Measurements from ENCODE around the gene POFUT1.
A peak's percentile ranks its signal among the peaks of the same experiment; 100 is the strongest.
"Not testable (repeated sequence)": the region's sequence is repeated elsewhere in the genome, so short reads cannot be mapped to it uniquely, and the experiment has no call there.

The POFUT1 gene

GRCh38 chr20:32189691-32190615 lies 17.7 kb upstream of the POFUT1 start:
- peak in 4 of 5 donors; percentile 14 to 29 (median 24) for DNase-seq

DNA sequence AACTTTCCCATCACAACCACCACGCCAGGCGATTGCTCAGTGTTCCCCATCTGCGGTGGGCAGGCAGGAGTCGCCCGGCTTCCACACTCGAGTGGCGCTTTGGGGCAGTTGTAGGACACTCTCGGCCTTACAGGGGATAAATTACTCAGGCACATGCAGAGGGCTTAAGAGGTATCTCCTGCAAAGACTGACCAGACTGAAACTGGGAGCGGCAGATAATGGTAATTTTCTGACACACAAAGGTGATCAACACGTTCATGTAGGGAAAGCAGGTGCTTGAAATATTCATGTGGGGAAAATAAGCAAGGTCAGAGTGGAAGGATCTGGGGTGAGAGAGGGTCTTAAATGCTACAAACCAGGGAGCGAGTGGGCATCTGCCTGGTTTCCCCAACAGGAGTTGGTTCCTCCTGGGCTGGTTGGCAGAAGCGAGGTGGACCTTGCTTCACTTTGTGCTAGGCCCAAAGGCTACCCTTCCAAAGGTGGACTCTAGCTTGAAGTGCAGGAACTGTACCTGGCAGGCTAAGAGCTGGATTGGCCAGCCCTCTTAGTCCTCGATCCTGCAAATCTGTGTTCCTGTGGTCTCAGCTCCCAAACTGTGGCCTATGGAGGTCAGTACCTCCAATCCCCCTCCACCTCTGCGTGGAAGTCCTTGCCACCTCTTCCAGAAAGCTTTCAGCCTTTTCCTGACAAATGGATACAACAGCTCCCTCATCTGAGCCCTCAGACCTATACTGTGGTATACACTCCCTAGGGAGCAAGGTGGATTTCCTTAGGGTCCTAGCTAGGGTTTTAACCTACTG lies 16.9 kb upstream of the POFUT1 start:
- no peak for DNase-seq

GRCh38 chr20:32191422-32191821 lies 16.3 kb upstream of the POFUT1 start:
- DNase-seq, result no peak

DNA sequence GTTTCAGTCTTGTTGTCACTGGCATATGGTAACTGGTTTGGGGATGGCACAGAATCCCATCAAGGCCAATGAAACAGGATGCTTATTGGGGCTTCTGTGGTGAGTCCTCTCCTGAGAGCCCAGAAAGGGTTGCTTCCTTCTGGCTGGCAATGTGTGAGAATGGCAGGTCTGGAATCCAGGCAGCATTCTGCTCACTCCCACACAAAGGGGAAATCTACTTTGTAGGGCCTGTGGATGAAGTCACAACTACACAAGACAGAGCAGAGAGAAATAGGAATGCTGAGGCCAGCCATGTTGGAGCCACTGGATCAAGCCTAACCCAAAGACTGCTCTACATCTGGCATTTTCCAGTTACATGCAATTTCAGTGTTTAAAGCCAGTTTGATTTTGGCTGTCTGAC lies 15.8 kb upstream of the POFUT1 start:
- DNase-seq, result no peak

DNA sequence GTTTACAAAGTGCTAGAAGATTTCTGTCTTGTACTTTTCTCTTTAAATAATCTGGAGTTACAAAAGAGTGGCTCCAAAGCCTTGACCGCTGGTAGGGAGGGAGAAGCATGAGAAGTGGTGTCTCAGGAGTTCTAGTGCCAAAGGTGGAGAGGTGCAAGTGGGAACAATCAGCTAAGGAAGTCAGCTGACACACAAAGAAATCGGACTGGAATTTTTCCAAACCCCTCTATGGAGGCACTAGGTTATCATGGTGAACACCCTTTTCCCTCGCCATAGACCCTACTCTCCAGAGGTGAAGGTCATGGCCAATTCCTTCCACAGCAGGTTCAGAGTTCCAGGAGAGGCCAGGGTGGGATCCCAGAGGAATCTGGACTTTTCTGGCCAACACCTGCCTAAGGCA lies 15.0 kb upstream of the POFUT1 start:
- DNase-seq, result no peak

DNA sequence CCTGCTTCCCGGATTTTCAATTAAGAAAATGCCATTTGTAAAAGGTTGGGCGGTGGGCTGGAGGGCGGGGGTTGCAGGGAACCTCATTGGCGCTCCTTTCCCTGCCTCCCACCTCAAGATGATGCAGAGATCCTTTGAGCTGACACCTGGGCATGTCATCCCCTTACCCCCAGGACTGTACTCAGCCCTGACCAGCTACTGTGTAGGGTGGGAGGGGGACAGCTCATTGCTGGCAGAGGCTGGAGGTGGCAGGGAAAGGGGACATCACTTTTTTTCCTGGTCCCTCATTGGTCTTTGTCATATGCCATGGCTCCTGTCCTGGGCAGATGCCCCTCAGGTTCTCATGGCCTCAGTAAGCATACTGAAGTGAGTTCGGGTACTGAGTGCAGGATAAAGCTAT lies 14.3 kb upstream of the POFUT1 start:
- not testable (repeated sequence) for DNase-seq

- no peak for DNase-seq
Observed at GRCh38 chr20:32193996-32194395, 13.7 kb upstream of the POFUT1 start.

DNA sequence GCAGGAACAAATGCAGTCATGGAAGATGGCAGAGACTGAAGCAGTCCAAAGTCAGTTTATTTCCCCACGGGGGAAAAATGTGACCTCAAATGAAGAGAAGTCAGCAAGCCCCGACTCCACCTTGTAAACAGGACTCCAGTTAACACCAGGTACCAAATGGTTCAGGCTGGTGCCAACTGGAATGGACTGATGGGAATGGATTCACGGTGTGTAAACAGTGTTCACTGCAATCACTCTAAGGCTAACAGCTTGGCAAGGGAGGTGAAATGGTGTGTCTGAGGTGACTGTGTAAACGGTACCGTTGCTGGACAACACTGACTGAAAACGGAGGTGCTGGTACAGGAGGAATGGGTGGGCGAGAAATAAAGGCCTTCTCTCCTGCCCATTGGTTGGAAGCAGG lies 12.1 kb upstream of the POFUT1 start:
- no peak for DNase-seq

- DNase-seq, result not testable (repeated sequence)
Observed at GRCh38 chr20:32196613-32197012, 11.1 kb upstream of the POFUT1 start.

GRCh38 chr20:32197136-32197535 lies 10.5 kb upstream of the POFUT1 start:
- DNase-seq, result not testable (repeated sequence)

DNA sequence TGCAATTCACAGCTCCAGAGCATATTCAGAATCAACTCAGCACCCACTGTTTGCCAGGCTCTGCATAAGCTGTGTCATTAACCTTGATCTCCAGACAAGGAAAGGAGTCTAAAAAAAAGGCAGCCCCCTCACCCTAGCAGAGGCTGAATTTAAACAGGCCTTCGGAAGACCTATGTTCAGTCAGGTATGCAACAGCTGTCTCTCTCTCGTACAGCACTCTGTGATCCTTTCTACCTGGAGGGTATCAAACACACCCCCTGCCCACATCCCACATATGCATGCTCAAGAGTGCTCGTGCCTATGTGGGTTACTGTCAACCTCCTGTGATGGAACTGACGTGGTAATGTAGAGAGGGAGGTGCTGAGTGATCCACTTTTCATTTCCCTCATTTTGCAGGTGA lies 8.7 kb upstream of the POFUT1 start:
- no peak for DNase-seq

- no peak for DNase-seq
Observed at GRCh38 chr20:32201296-32201976, 6.2 kb upstream of the POFUT1 start.

GRCh38 chr20:32201977-32202363 lies 5.7 kb upstream of the POFUT1 start:
- no peak for DNase-seq

DNA sequence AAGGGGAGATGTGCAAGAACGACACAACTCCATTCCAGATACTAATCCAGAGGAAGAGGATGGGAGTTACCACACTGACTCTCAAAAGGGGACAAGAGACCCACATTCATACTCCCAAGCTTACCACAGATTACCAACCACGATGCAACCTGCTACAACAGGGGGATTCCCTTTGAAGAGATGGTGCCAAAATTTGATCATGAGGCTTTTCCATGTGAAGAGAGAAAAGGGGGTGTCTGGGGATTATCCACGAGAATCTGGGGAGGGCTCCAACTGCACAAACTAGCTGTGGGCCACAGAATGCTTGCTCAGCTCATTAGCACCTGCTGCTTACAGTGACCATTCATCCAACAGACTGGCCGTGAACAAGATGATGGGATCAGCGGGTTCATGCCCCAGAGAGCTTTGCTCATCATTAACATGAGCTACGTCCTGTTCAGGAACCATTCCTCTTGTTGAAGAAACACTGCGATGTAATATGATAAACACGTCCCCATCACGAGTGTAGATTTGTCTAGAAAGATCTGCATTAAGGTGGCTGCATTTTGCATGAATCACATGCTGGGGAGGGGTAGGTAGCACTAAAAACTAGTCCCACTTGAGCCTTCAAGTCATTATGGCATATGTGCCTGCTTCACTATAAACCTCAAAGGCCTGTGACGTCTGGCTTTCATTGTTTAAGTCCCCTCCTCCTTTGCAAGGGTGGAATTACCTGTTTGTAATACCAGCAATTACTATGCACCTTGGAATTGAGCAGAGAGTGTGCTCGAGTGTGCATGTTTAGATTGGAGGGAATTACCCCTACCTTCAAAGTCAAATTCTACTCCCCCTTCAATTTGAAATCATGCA lies 4.1 kb upstream of the POFUT1 start:
- no peak for DNase-seq

GRCh38 chr20:32204205-32205109 lies 3.2 kb upstream of the POFUT1 start:
- DNase-seq, result peak in 1 of 5 donors; percentile 31

- DNase-seq, result peak in 1 of 5 donors; percentile 35
Observed at GRCh38 chr20:32205110-32205842, 2.4 kb upstream of the POFUT1 start.

GRCh38 chr20:32205843-32206759 lies 1.6 kb upstream of the POFUT1 start:
- DNase-seq, result no peak

DNA sequence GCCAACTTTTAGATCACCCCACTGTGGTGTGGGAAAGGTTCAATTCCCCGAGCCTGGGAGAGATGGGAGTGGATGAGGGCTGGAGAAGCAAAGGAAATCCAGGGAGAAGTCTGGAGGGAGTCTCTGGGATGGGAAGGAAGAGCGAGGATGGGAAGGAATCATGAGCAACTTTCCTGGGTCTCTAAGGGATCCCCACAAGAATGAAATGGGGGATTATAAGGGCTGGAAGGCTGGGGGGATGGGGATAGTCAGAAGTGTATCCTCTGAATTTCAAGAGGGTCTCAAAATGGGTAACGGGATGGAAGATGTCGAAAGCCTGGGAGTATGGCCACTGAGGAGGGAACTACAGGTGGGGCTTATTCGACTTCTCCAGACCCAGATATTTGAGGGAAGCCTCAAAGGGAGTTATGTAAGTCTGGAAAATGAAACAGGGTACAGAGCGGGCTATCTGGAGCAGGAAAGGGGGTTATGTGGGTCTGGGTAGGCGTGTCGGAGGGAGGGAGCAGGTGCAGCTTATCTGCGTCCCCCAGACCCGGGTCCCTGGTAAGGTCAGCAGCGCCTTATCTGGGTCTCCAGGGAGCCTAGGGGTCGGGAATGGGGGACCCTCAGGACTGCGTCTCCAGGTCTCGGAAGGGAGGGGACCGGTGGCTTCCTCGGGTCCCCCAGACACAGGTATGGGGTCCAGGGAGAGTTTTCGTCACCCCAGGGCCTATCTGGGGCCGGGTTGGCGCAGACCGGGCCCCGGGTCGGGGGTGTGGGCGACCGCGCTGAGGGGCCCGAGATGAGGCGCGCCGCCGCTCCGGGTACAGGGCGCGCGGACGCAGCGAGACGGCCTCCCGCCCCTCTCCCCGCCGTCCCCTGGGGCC lies 687 bp upstream of the POFUT1 start:
- DNase-seq, result no peak
